ENCODE results near the gene TTC33.

The TTC33 gene

GRCh38 chr5:40503439-40503838, 252.3 kb downstream of the TTC33 start:
- no peak for DNase-seq

- no peak for DNase-seq
Measured at GRCh38 chr5:40502736-40503135, 253.0 kb downstream of the TTC33 start.

DNA sequence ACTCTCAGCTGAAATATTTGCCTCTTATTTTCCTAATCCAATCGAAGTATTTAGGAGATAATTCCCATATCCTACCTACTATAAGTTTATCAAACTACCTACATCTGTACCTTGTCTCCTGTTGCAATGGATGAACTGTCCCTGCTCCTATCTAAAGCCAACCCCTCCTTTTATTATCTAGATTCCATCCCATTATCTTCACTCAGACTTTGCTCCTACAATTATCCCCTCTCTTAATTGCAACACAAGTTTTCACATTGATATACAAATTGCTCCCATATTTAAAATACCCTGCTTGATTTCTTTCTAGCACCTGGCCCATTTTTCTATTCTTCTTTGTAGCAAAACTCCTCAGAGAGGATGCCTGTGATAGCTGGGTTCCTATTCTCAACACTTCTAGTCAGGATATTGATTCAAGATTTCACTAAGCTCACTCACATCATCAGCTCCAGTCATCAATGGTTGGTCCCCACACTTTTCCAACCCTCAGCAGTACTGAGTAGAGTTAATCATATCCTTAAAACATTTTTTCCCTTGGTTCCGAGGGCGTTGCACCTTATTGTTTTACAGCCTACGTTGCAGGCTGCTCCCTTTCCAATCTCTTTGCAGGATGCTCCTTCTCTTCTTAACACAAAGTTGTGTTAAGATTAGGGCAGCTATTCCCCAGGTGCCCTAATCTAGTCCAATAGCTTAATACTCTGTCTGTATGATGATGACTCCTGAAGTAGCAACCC, 253.9 kb downstream of the TTC33 start:
- DNase-seq: no peak

GRCh38 chr5:40499518-40500273, 256.1 kb downstream of the TTC33 start:
- DNase-seq: no peak

GRCh38 chr5:40499007-40499406, 256.8 kb downstream of the TTC33 start:
- no peak for DNase-seq

DNA sequence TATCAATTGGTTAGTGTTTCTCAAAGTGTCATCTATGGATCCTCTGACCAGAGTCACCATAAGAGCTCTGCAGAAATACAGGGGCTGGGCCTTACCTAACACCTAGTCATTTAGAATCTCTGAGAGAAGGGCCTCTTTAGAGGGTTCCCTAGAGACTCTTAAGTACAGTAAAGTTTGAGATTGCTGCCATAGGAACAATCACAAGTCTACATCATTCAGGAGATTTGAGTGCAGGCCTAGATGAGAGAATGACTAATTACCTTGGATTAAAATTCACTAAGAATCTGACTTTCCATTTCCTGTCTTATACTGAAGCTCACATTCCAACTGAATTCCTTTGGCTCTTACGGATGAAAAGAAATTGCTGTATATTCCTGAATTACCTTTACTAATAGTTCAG, 258.2 kb downstream of the TTC33 start:
- no peak for DNase-seq

DNA sequence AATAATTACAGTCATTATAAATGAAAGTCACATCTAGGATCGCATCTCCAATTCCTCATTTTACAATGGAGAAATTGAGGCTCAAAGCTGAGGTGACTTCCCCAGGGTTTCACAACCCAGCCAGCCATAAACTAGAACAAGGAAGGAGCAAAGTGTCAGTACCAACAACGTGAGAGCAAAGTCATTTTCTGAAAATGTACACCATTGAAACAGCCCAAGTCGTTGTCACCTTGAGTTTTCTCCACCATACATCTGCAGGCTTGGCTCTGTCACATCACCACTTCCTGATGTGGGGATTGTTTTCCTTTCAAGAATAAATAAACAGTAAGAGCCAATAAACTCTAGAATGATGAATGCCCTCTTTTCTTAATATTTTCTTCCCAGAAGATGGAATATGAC, 260.5 kb downstream of the TTC33 start:
- DNase-seq: no peak

- DNase-seq: no peak
Measured at GRCh38 chr5:40494631-40495236, 261.0 kb downstream of the TTC33 start.

- DNase-seq: no peak
Measured at GRCh38 chr5:40492056-40492455, 263.7 kb downstream of the TTC33 start.

- no peak for DNase-seq
Measured at GRCh38 chr5:40491644-40492043, 264.1 kb downstream of the TTC33 start.

DNA sequence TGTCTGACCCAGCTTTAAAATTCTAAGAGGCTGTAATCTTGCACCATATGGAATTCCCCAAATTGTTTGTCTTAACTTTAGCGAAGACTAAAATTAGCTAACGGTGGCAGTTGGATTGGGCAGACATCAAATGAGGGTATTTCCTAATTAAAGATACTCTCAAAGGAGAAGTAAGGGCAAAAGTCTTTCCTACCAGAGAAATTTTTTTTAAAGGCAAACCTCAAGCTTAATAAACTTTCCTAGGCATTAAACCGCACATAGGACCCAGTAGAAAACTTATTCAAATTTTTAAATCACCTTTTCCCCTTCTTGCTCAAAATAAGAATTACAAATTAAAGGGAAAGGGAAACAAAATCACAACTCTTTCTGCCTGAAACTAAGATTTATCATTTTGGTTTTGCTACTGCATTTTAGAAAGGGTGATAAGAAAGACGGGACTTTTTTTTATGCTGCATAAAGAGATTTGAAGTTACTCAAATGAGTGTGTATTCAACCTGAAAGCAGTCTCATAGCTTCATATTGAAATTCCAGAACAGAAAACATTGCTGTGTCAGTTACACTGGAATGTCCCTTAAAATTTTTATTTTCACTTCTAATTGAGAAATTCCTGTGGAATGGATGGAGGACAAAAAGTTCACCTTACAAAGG, 265.2 kb downstream of the TTC33 start:
- no peak for DNase-seq

- no peak for DNase-seq
Measured at GRCh38 chr5:40489421-40489820, 266.3 kb downstream of the TTC33 start.

DNA sequence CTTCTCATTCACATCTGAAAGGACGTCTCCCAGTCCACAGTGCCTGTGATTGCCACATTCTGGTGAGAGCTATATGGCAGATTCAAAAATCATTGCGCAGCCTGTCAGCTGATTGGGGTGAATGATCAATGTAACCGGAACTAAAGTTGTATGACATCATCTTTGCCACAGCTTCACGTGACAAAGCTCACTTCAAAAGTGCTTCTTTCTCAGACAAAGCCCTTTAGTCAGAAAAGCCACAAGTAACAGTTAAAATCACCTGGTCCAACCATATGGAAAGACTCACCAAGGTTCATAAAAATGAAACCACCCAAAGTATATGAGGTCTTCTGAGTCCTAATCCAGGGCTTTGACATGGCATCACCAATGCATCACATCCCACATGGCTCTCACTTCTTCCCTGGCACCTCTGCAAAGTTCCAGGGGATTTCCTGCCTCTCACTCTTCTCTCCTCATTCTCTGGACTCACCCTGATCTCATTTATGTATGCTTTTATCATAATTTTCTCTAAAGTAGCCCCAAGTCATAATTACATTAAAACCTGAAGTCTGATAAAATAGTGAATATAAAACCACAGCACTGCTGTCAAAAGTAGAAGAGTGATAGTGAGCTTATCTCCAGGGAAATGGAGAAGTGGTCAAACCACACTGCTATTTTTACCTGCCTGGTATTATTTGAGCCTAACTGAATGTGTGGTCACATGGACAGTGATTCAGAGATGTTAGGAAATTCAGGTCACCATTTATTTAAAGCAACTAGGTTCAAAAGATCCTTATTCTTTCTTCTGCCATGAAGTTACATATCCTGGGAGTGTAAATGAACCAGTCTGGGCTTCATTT, 269.1 kb downstream of the TTC33 start:
- no peak for DNase-seq

- DNase-seq: no peak
Measured at GRCh38 chr5:40485021-40485998, 270.5 kb downstream of the TTC33 start.

GRCh38 chr5:40484495-40484894, 271.3 kb downstream of the TTC33 start:
- no peak for DNase-seq

GRCh38 chr5:40483316-40483715, 272.4 kb downstream of the TTC33 start:
- no peak for DNase-seq

DNA sequence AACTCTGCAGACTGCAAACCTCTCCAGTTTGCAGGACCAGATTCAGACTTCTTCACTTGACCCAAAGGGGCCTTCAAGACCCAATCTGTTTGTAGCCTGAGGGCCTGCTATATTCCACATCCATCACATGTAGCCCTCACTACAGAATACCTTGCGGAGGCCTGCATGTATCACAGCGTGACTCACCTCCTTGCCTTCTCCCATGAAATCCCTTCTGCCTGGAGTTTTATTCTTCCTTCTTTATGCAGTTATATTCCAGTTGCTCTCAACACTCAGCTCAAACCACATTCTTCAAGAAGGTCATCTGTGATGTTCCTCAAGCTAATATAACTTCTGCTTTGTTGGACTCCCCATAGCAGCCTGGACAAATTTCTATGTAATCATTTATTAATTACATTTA, 274.5 kb downstream of the TTC33 start:
- DNase-seq: no peak

DNA sequence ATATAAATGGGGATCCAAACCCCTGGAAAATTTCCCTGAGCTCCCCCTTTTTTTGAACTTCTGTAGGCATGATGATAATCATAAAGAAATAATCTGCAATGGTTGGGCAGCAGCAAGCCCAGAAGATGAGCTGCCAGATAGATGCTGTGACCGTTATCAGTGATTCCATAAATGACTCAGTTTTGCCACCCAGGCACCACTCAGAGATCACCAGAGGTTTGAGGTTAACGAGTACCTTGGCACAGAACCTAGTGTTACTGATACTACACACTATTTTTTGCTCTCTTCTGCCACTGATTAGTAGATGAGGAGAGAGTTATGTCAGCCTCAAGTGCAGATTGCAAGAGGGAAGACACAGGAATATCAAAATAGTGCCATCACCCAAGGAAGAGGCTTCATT, 275.4 kb downstream of the TTC33 start:
- no peak for DNase-seq

- no peak for DNase-seq
Measured at GRCh38 chr5:40479939-40480338, 275.8 kb downstream of the TTC33 start.

GRCh38 chr5:40478766-40479165, 277.0 kb downstream of the TTC33 start:
- DNase-seq: no peak

DNA sequence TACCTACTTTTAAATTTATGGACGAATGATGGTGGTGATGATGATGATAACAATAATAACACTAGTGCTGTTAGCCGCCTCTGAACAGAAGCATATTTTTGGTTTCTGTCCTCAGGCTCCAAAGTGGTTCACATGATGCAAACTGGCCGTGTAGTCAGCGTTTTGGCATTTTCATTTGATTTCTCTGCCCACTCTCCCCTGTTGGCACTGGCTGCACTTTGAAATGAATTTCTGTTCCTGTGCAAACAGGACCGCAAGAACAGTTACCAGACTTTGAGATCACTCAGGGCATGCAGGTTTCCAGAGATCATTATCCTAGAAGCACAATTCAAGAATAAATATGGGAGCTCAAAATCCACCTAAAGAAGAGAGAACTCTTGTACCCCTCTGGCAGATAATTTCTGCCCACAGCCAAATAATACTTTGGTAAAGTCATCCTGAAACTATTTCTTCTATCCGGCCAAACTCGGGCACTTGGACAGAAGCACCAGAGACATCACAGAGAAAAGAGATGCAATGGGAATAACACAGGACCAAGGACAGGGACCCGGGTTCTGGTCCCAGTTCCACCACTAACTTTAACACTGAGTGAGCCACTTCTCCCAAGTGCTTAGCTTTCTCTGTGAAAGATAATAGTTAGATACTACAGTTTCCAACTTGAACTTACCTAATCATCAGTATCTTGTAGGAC, 277.8 kb downstream of the TTC33 start:
- no peak for DNase-seq

All from SHP77 treated with DMSO at 0.1 percent for 48 hours (cell line).